Posterior cingulate gyrus (tissue), 11 donors: ENCODE data around the gene FAM89A.
"Not testable (repeated sequence)": the region's sequence is repeated elsewhere in the genome, so short reads cannot be mapped to it uniquely, and the experiment has no call there.

ENCODE experiments used
- DNase-seq, 10 donors: peaks; one replicate each; pipeline versions ENCODE4 v3.0.0 to v3.0.0-alpha.2; 2020 to 2021; ENCODE audit warnings: mixed read lengths in 3 of 10
- intact Hi-C: fragments of 100-400 bp; cut with DNase I; formaldehyde crosslinking; loops from one replicate; pipeline ENCODE4 v1.15.1; 2023

Gene FAM89A

GRCh38 chr1:231007535-231007934 lies 32.5 kb downstream of the FAM89A start:
- DNase-seq, intact Hi-C loops: not testable (repeated sequence)

- intact Hi-C loops: no loop called here
- DNase-seq: no peak
These were observed 38.2 kb downstream of the FAM89A start for GRCh38 chr1:231001892-231002291.

- no peak for DNase-seq
- intact Hi-C loops: no loop called here
These were observed 39.4 kb downstream of the FAM89A start for GRCh38 chr1:231000639-231001038.

GRCh38 chr1:231000201-231000600 lies 39.9 kb downstream of the FAM89A start:
- no peak for DNase-seq
- intact Hi-C loops: no loop called here

GRCh38 chr1:230994860-230995259 lies 45.2 kb downstream of the FAM89A start:
- DNase-seq: no peak
- intact Hi-C loops: no loop called here

- no peak for DNase-seq
- intact Hi-C loops: no loop called here
These were observed 47.8 kb downstream of the FAM89A start for GRCh38 chr1:230992100-230992774.

- DNase-seq: no peak
- intact Hi-C loops: no loop called here
These were observed 52.6 kb downstream of the FAM89A start for GRCh38 chr1:230987448-230987847.

GRCh38 chr1:230986976-230987375 lies 53.1 kb downstream of the FAM89A start:
- intact Hi-C loops: no loop called here
- no peak for DNase-seq

GRCh38 chr1:230985711-230986110 lies 54.3 kb downstream of the FAM89A start:
- intact Hi-C loops: no loop called here
- DNase-seq: peak in 1 of 10 donors; percentile 48

- intact Hi-C loops: loop anchor here (5.0 kb wide), 1 partner anchor 188 kb away; no protein-coding TSS in a partner anchor
- DNase-seq: not testable (repeated sequence)
These were observed 55.2 kb downstream of the FAM89A start for GRCh38 chr1:230984622-230985515.

GRCh38 chr1:230983811-230984210 lies 56.2 kb downstream of the FAM89A start:
- intact Hi-C loops: loop anchor here (5.0 kb wide), 1 partner anchor 187 kb away; no protein-coding TSS in a partner anchor
- DNase-seq: no peak

- intact Hi-C loops: loop anchor here (5.0 kb wide), 1 partner anchor 185 kb away; no protein-coding TSS in a partner anchor
- no peak for DNase-seq
These were observed 57.4 kb downstream of the FAM89A start for GRCh38 chr1:230982696-230983095.

GRCh38 chr1:230979952-230980351 lies 60.1 kb downstream of the FAM89A start:
- intact Hi-C loops: loop anchor here (5.0 to 10.0 kb wide), 3 partner anchors 65 to 235 kb away; no protein-coding TSS in a partner anchor

GRCh38 chr1:230979389-230979716 lies 60.7 kb downstream of the FAM89A start:
- DNase-seq: no peak
- intact Hi-C loops: loop anchor here (10.0 kb wide), 2 partner anchors 65 to 235 kb away; no protein-coding TSS in a partner anchor

More at GRCh38 chr1:230979952-230980351, 60.1 kb downstream of the FAM89A start:
- DNase-seq: no peak

- intact Hi-C loops: loop anchor here (10.0 kb wide), 2 partner anchors 64 to 236 kb away; no protein-coding TSS in a partner anchor
- peak; percentile 93 to 100 (median 99) for DNase-seq
These were observed 61.3 kb downstream of the FAM89A start, which contains the start of the genes ARV1 and TTC13 for GRCh38 chr1:230978491-230979388. Gene ARV1, plus strand, starts transcription at chr1:230979094. Its CDS starts 12 bp downstream, at chr1:230979106. Gene TTC13, minus strand, starts transcription at chr1:230978861. Its CDS starts 31 bp downstream, at chr1:230978830.

GRCh38 chr1:230977761-230978490 lies 62.1 kb downstream of the FAM89A start:
- DNase-seq: peak in 8 of 10 donors; percentile 11 to 86 (median 32)
- intact Hi-C loops: loop anchor here (10.0 kb wide), 2 partner anchors 63 to 237 kb away; no protein-coding TSS in a partner anchor

GRCh38 chr1:230976825-230977747 lies 63.0 kb downstream of the FAM89A start:
- intact Hi-C loops: loop anchor here (10.0 kb wide), 2 partner anchors 62 to 238 kb away; no protein-coding TSS in a partner anchor

GRCh38 chr1:230976360-230976759 lies 63.7 kb downstream of the FAM89A start:
- intact Hi-C loops: loop anchor here (10.0 kb wide), 2 partner anchors 62 to 238 kb away; no protein-coding TSS in a partner anchor
- DNase-seq: no peak

More at GRCh38 chr1:230976825-230977747, 63.0 kb downstream of the FAM89A start:
- DNase-seq: no peak
